K562 (cell line): ENCODE results near the gene LUZP1. TPM values are rescaled to one million over a fixed set of nuclear protein-coding genes. Genes with fewer than 3 reads are reported as not detected.

Experiments
- ATAC-seq: fragments of 200-7000 bp; cut with Tn5 transposase; 3 replicates; pipeline ENCODE4 v1.9.1; 2020; ENCODE audit warnings: moderate library complexity
- Bru-seq: library from RNA; stranded (reverse); fragments of 400-500 nt; gene quantifications from one replicate; lab custom pipeline; 2021; lab: Mats Ljungman, UMichigan
- BruChase-seq, 2 experiments: library from RNA; stranded (reverse); fragments of 400-500 nt; gene quantifications; one replicate each; lab custom pipeline; 2021; lab: Mats Ljungman, UMichigan
- BruUV-seq: library from RNA; stranded (reverse); fragments of 400-500 nt; replicated peaks from 2 replicates; lab custom pipeline; 2021; lab: Mats Ljungman, UMichigan
- CTCF ChIA-PET: fragments of 300-600 bp; formaldehyde crosslinking; extraction: SDS; loops from one replicate; lab custom pipeline; 2021; ENCODE audit warnings: low intra/inter-chr PET ratio; lab: Yijun Ruan, JAX
- POLR2A ChIA-PET: fragments of 300-600, 350-650 bp; sonication (Branson Sonifier 250); formaldehyde crosslinking; extraction: SDS; loops from one replicate; lab custom pipeline; 2021; ENCODE audit warnings: antibody characterized with exemption, inconsistent platforms; lab: Yijun Ruan, JAX
- DNase-seq, 4 experiments: peaks; one replicate each; pipeline versions ENCODE4 v3.0.0 to v3.0.0-alpha.2; 2011 to 2018; ENCODE audit warnings: low spot score in 3 of 4, mixed read lengths in 3 of 4; ENCODE audit errors: extremely low read depth in 1 of 4
- FAIRE-seq: peaks from 2 replicates; lab custom pipeline; 2011; peaks lifted over from hg19 to GRCh38; lab: Jason Lieb, UNC
- H2AFZ ChIP-seq: 2 replicates; pipeline ENCODE4 v1.6.0; 2011; ENCODE audit warnings: low read depth, low read length, control low read depth, inconsistent platforms
- H3K27ac ChIP-seq: fragments of 200-600 bp; 3 replicates; pipeline ENCODE4 v1.8.0; 2011; ENCODE audit warnings: low read depth, mild to moderate bottlenecking, control low read depth, inconsistent platforms, low read length, moderate library complexity, mixed read lengths; ENCODE audit errors: extremely low read depth
- H3K27me3 ChIP-seq, 2 experiments: fragments of 300-600 bp in 1 of 2; 2 replicates in 1 of 2; 3 replicates in 1 of 2; pipeline versions ENCODE4 v1.6.0 to v1.8.0; 2011; ENCODE audit warnings: inconsistent platforms in 2 of 2, low read length in 2 of 2, mild to moderate bottlenecking in 1 of 2, mixed read lengths in 1 of 2, moderate library complexity in 1 of 2; ENCODE audit not compliant: control insufficient read depth in 2 of 2, insufficient read depth in 2 of 2
- H3K36me3 ChIP-seq: fragments of 300-600 bp; 3 replicates; pipeline ENCODE4 v1.8.0; 2011; ENCODE audit warnings: mild to moderate bottlenecking, low read length, inconsistent platforms; ENCODE audit not compliant: control insufficient read depth, insufficient read depth
- H3K4me1 ChIP-seq, 2 experiments: fragments of 200-600 bp in 1 of 2; replicated peaks in 1 of 2; 2 replicates in 1 of 2; 3 replicates in 1 of 2; pipeline versions ENCODE4 v1.5.1 to v1.8.0; 2011; ENCODE audit warnings: inconsistent platforms in 2 of 2, low read length in 2 of 2, mild to moderate bottlenecking in 1 of 2, mixed read lengths in 1 of 2, moderate library complexity in 1 of 2; ENCODE audit not compliant: control insufficient read depth in 2 of 2, insufficient read depth in 2 of 2
- H3K4me2 ChIP-seq: 2 replicates; pipeline ENCODE4 v1.6.1; 2011; ENCODE audit warnings: low read length, control low read depth, inconsistent platforms, mixed read lengths; ENCODE audit not compliant: insufficient read depth
- H3K4me3 ChIP-seq: fragments of 200-600 bp; sonication (generic), shearing (Covaris generic); 2 replicates; pipeline ENCODE4 v1.5.1; 2016; ENCODE audit warnings: control low read depth, inconsistent platforms
- H3K79me2 ChIP-seq: fragments of 200-600 bp; 3 replicates; pipeline ENCODE4 v1.8.0; 2011; ENCODE audit warnings: low read length, inconsistent platforms; ENCODE audit not compliant: control insufficient read depth, insufficient read depth
- H3K9ac ChIP-seq, 2 experiments: 2 replicates each; pipeline versions ENCODE4 v1.6.0 to v1.6.1; 2011; ENCODE audit warnings: low read depth in 2 of 2, low read length in 2 of 2, control low read depth in 1 of 2, inconsistent platforms in 1 of 2, mild to moderate bottlenecking in 1 of 2, mixed read lengths in 1 of 2; ENCODE audit not compliant: insufficient read depth in 1 of 2
- H3K9me1 ChIP-seq: one replicate; pipeline ENCODE4 v1.6.0; 2011; ENCODE audit warnings: inconsistent platforms, mild to moderate bottlenecking, low read length, moderate library complexity; ENCODE audit not compliant: control insufficient read depth, insufficient read depth
- H3K9me3 ChIP-seq: replicated peaks from 2 replicates; pipeline ENCODE4 v1.5.1; 2011; ENCODE audit warnings: low read depth, low read length, inconsistent platforms; ENCODE audit not compliant: control insufficient read depth, insufficient read depth
- H4K20me1 ChIP-seq: replicated peaks from 2 replicates; pipeline ENCODE4 v1.6.1; 2011; ENCODE audit warnings: low read length, inconsistent platforms, mixed read lengths; ENCODE audit not compliant: control insufficient read depth, insufficient read depth
- ERF ChIP-seq: fragments of 450-650 bp; formaldehyde crosslinking; IDR thresholded peaks from 2 replicates; pipeline ENCODE4 v1.4.0; 2020; ENCODE audit warnings: mild to moderate bottlenecking, mixed read lengths
- FOXA3 ChIP-seq, 2 experiments: fragments of 450-650 bp in 1 of 2; sonication (generic) in 1 of 2; formaldehyde crosslinking; IDR thresholded peaks in 1 of 2; conservative IDR thresholded peaks in 1 of 2; 2 replicates each; pipeline versions ENCODE4 v1.4.0 to v1.8.0; 2020 to 2022; ENCODE audit warnings: mild to moderate bottlenecking in 2 of 2, missing genetic modification reagents in 1 of 2
- HDAC1 ChIP-seq, 2 experiments: fragments of 450-650 bp; IDR thresholded peaks; 2 replicates each; pipeline ENCODE4 v1.6.1; 2016 to 2017; ENCODE audit warnings: inconsistent platforms in 1 of 2, mild to moderate bottlenecking in 1 of 2, moderate library complexity in 1 of 2
- KAT7 ChIP-seq: sonication (generic); formaldehyde crosslinking; IDR thresholded peaks from 2 replicates; pipeline ENCODE4 v1.8.0; 2022; ENCODE audit warnings: missing genetic modification reagents, mild to moderate bottlenecking, borderline replicate concordance
- MTA3 ChIP-seq: fragments of 450-650 bp; formaldehyde crosslinking; IDR thresholded peaks from 2 replicates; pipeline ENCODE4 v1.6.1; 2017; ENCODE audit warnings: mild to moderate bottlenecking, borderline replicate concordance
- NKRF ChIP-seq: fragments of 450-650 bp; IDR thresholded peaks from 2 replicates; pipeline ENCODE4 v1.6.1; 2016; ENCODE audit warnings: borderline replicate concordance
- NONO ChIP-seq, 2 experiments: fragments of 200-400 bp in 1 of 2; fragments of 450-650 bp in 1 of 2; formaldehyde crosslinking in 1 of 2; IDR thresholded peaks; 2 replicates each; pipeline ENCODE4 v1.6.1; 2017; ENCODE audit warnings: low read depth in 2 of 2, mild to moderate bottlenecking in 2 of 2, moderate library complexity in 2 of 2, low read length in 1 of 2
- UBTF ChIP-seq, 2 experiments: IDR thresholded peaks; 2 replicates each; pipeline ENCODE4 v1.6.1; 2012; ENCODE audit warnings: improper control_type of control experiment in 2 of 2, low read depth in 2 of 2, low read length in 2 of 2, borderline replicate concordance in 1 of 2
- WGBS: fragments of 100-300 bp; shearing (Covaris generic); methylation state at CpG from one replicate; pipeline ENCODE4 v1.1.6; 2016; ENCODE audit warnings: low coverage, mixed read lengths; ENCODE audit not compliant: insufficient coverage; ENCODE audit errors: missing lambda C conversion rate; 5-methylcytosine and 5-hydroxymethylcytosine counted together
- in situ Hi-C: fragments of 300-500 bp; cut with MboI; formaldehyde crosslinking; loops from 4 replicates; pipeline ENCODE4 v1.15.0; 2018; ENCODE audit warnings: inconsistent platforms, mixed read lengths
- intact Hi-C: fragments of 100-400 bp; cut with micrococcal nuclease; formaldehyde crosslinking; loops from 2 replicates; pipeline ENCODE4 v1.14.2; 2022
- long read RNA-seq, 3 experiments: library from polyadenylated mRNA in 2 of 3; library from RNA in 1 of 3; unstranded in 2 of 3; stranded (forward) in 1 of 3; transcript quantifications; one replicate each; pipeline ENCODE4 v2.0.0, GENCODE V29; 2019 to 2022
- polyA minus RNA-seq, 3 experiments: library from RNA; depleted of rRNA, polyadenylated mRNA; stranded (reverse); fragments of >200 nt; gene quantifications; 2 replicates each; pipeline ENCODE4 v1.2.3, GENCODE V29; 2011
- polyA plus RNA-seq, 8 experiments: library from polyadenylated mRNA; depleted of rRNA in 4 of 8; stranded (reverse) in 5 of 8; unstranded in 3 of 8; fragments of >200 nt; fragmentation: Nextera tagmentation in 2 of 8; fragmentation: Illumina TruSeq in 1 of 8; extraction: Ambion mirVana in 2 of 8; extraction: Trizol in 1 of 8; gene quantifications; 2 replicates each; pipeline versions ENCODE4 v1.2.1 to v1.2.3, GENCODE V29; 2011 to 2014; ENCODE audit warnings: inconsistent platforms in 1 of 8, missing spikeins in 1 of 8
- total RNA-seq, 7 experiments: library from RNA; depleted of rRNA in 6 of 7; stranded (reverse); fragments of >200 nt in 6 of 7; fragmentation: Illumina TruSeq in 2 of 7; extraction: Trizol in 2 of 7; gene quantifications; 2 replicates each; pipeline versions ENCODE4 v1.2.1 to v1.2.3, GENCODE V29; 2011 to 2021; ENCODE audit warnings: low replicate concordance in 1 of 7

LUZP1 gene
- 14.5 and 31.1 TPM in 2 replicates for total RNA-seq (2011; cell fraction: chromatin; rRNA removed; ENCODE audit: low replicate concordance)
- total RNA-seq (2011; cell fraction: nucleolus; rRNA removed): 11.2 and 11.6 TPM in 2 replicates
- total RNA-seq (2011; cell fraction: nucleoplasm; rRNA removed): 13.5 and 13.8 TPM in 2 replicates
- total RNA-seq (2014; rRNA removed) (10.2 and 12.4 TPM in 2 replicates), total RNA-seq (2014; rRNA removed; fragmentation: Illumina TruSeq; extraction: Trizol) (12.6 and 14.2 TPM in 2 replicates), total RNA-seq (2015; rRNA removed; fragmentation: Illumina TruSeq; extraction: Trizol) (13.8 and 15.3 TPM in 2 replicates), total RNA-seq (2021) (16.9 and 19.1 TPM in 2 replicates), polyA plus RNA-seq (2011; rRNA removed) (10.0 and 11.2 TPM in 2 replicates), polyA plus RNA-seq (2014; fragmentation: Illumina TruSeq; extraction: Trizol) (14.2 and 14.7 TPM in 2 replicates), polyA plus RNA-seq (2014; fragmentation: Nextera tagmentation; extraction: Ambion mirVana) (10 to 100 TPM in 1 of 2 experiments, 1 to 10 TPM in 1; 6.5 to 11.8 TPM), polyA plus RNA-seq (2014; rRNA removed) (6.8 and 7.7 TPM in 2 replicates), polyA minus RNA-seq (2011; rRNA and poly(A)+ RNA removed) (20.6 and 21.8 TPM in 2 replicates), Bru-seq, nascent RNA (percentile 75 among the genes with signal in this experiment), BruChase-seq, experiment 1, labeled RNA remaining after a 2-hour chase (percentile 74 among the genes with signal in this experiment), BruChase-seq, experiment 2, labeled RNA remaining after a 6-hour chase (percentile 72 among the genes with signal in this experiment)
- 6.0 and 7.6 TPM in 2 replicates for polyA plus RNA-seq (2011; cell fraction: cytosol; rRNA removed)
- 14.3 and 16.7 TPM in 2 replicates for polyA plus RNA-seq (2011; cell fraction: nucleus; rRNA removed)
- polyA plus RNA-seq (2012): 8.4 and 9.6 TPM in 2 replicates
- polyA minus RNA-seq (2011; cell fraction: cytosol; rRNA and poly(A)+ RNA removed): 11.2 and 12.9 TPM in 2 replicates
- 9.4 and 17.5 TPM in 2 replicates for polyA minus RNA-seq (2011; cell fraction: nucleus; rRNA and poly(A)+ RNA removed)
- long read RNA-seq, experiment 1, partial matches to known transcripts: 7 of 13 reads
- long read RNA-seq, experiment 1, other reads (novel, unspliced or antisense): 4 of 13 reads
- long read RNA-seq, experiment 2, full-length matches to known transcripts: 1 of 22 reads
- long read RNA-seq, experiment 2, partial matches to known transcripts: 5 of 22 reads
- long read RNA-seq, experiment 2, other reads (novel, unspliced or antisense): 16 of 22 reads
- long read RNA-seq, experiment 3, transcript LUZP1-204 (4 exons, 1,190 nt): major isoform, 6 of 20 reads
- long read RNA-seq, experiment 3, partial matches to known transcripts: 11 of 20 reads
- long read RNA-seq, experiment 3, other reads (novel, unspliced or antisense): 3 of 20 reads

GRCh38 chr1:23168445-23169194 lies at the start of gene LUZP1:
Gene LUZP1 (minus strand): TSS chr1:23168856.
- peak within 1 kb of the TSS; percentile 97 for H2AFZ ChIP-seq
- in situ Hi-C loops (no loop called here), intact Hi-C loops (no loop called here)
- ChIA-PET CTCF (interaction anchor here (0.8 kb wide), 1 partner anchor 71 kb away, joined by 3 read pairs; no protein-coding TSS in a partner anchor), POLR2A (interaction anchor here (0.6 to 2.1 kb wide), 13 partner anchors 9 to 204 kb away, joined by 3 to 12 read pairs (median 4); partner anchors contain the start of gene ZNF436)
- H4K20me1 ChIP-seq: peaks cover 8% of the 10 kb centered on the region; the same call in 1 of the 2 replicates
- DNase-seq (peak; percentile 88 to 93 (median 93)), FAIRE-seq (peak; percentile 90), ATAC-seq (peak; percentile 87)
- no peaks in the 10 kb centered on the region for H3K36me3 ChIP-seq
- H3K9me3 ChIP-seq: no peaks in the 10 kb centered on the region
- H3K79me2 ChIP-seq: peaks cover 42% of the 10 kb centered on the region
- no peaks in the 10 kb centered on the region for H3K27me3 ChIP-seq
- BruUV-seq: no TSS peak
- H3K4me3 ChIP-seq: peak within 1 kb of the TSS; percentile 83
- peak within 1 kb of the TSS; percentile 72 to 93 for H3K9ac ChIP-seq
- no peaks in the 10 kb centered on the region for H3K9me1 ChIP-seq
- peak within 1 kb of the TSS; percentile 95 for H3K4me2 ChIP-seq
- H3K4me1 ChIP-seq: peaks cover 22 to 28% of the 10 kb centered on the region in 2 experiments; a peak in 4 of 5 replicates
- H3K27ac ChIP-seq: peak within 1 kb of the TSS; percentile 84
- 5% methylated on average over 52 of the region's 56 CpGs for WGBS
- TF ChIP-seq HDAC1 (IDR thresholded peaks at IDR 0.05): peak in 1 of 2 experiments; percentile 72; a peak in 2 of 4 replicates
- 0 out of 2 replicates have a peak, but pooled peaks have one; percentile 28 for TF ChIP-seq ERF
- peak; percentile 26; the same call in 1 of the 2 replicates for TF ChIP-seq NKRF
- peak; percentile 73 to 96; a peak in 3 of 4 replicates for TF ChIP-seq UBTF (IDR thresholded peaks at IDR 0.05; ENCODE audit: borderline replicate concordance in 1 of 2, low read depth in 2 of 2, low read length in 2 of 2)
- TF ChIP-seq MTA3: peak; percentile 82; the same call in 1 of the 2 replicates
- TF ChIP-seq FOXA3 (CRISPR knock-in tag; conservative IDR thresholded peaks at IDR 0.05 in 1 of 2, IDR thresholded peaks at IDR 0.05 in 1 of 2): 0 out of 4 replicates have a peak, but pooled peaks of 1 of the 2 experiments have one; percentile 18
- TF ChIP-seq NONO (IDR thresholded peaks at IDR 0.05; ENCODE audit: low read depth in 2 of 2, low read length in 1 of 2): 0 out of 4 replicates have a peak, but pooled peaks have one; percentile 41 to 56
- no peak for TF ChIP-seq KAT7 (CRISPR knock-in tag)
